KMS-11 (cell line): ENCODE data around the gene PGBD5.

Source experiments
- H2AFZ ChIP-seq: fragments of 200-600 bp; sonication (generic); 2 replicates; pipeline ENCODE4 v1.6.1; 2016; ENCODE audit warnings: antibody characterized with exemption, mixed run types, low read depth
- H3K27ac ChIP-seq: fragments of 200-600 bp; sonication (generic); 2 replicates; pipeline ENCODE4 v1.6.1; 2016; ENCODE audit warnings: mild to moderate bottlenecking, mixed run types
- H3K27me3 ChIP-seq: fragments of 200-600 bp; sonication (generic); 2 replicates; pipeline ENCODE4 v1.6.1; 2017; ENCODE audit warnings: mild to moderate bottlenecking, low read depth, mixed run types, moderate library complexity; ENCODE audit not compliant: insufficient read depth
- H3K36me3 ChIP-seq: fragments of 200-600 bp; sonication (generic); 2 replicates; pipeline ENCODE4 v1.6.1; 2017; ENCODE audit warnings: mild to moderate bottlenecking, mixed run types; ENCODE audit not compliant: insufficient read depth
- H3K4me1 ChIP-seq: fragments of 200-600 bp; sonication (generic); 2 replicates; pipeline ENCODE4 v1.6.1; 2016; ENCODE audit warnings: mild to moderate bottlenecking, low read depth, mixed run types; ENCODE audit not compliant: poor library complexity, severe bottlenecking
- H3K4me2 ChIP-seq: fragments of 200-600 bp; sonication (generic); 2 replicates; pipeline ENCODE4 v1.7.0; 2016; ENCODE audit warnings: mild to moderate bottlenecking, mixed run types
- H3K4me3 ChIP-seq: fragments of 200-600 bp; sonication (generic); IDR thresholded peaks from 2 replicates; pipeline ENCODE4 v1.6.1; 2017; ENCODE audit warnings: low read depth, low read length, mixed read lengths; ENCODE audit not compliant: insufficient read depth
- H3K79me2 ChIP-seq: fragments of 200-600 bp; sonication (generic); 2 replicates; pipeline ENCODE4 v1.6.1; 2016; ENCODE audit warnings: low read depth, mixed run types; ENCODE audit not compliant: insufficient read depth
- H3K9ac ChIP-seq: fragments of 200-600 bp; sonication (generic); 2 replicates; pipeline ENCODE4 v1.6.1; 2016; ENCODE audit warnings: mild to moderate bottlenecking, mixed run types
- H4K20me1 ChIP-seq: fragments of 200-600 bp; sonication (generic); 2 replicates; pipeline ENCODE4 v1.6.1; 2016; ENCODE audit warnings: mild to moderate bottlenecking, mixed run types; ENCODE audit not compliant: insufficient read depth
- CTCF ChIP-seq: fragments of 200-600 bp; sonication (generic); conservative IDR thresholded peaks from 2 replicates; pipeline ENCODE4 v1.6.1; 2017; ENCODE audit warnings: low read depth, mild to moderate bottlenecking, antibody characterized with exemption, low read length, moderate library complexity, mixed read lengths

PGBD5 gene

GRCh38 chr1:230377324-230377723 is 48.8 kb downstream of the PGBD5 start:
- no peak overlapping the region for H2AFZ ChIP-seq
- no peaks in the 10 kb centered on the region for H3K27me3 ChIP-seq
- H3K4me1 ChIP-seq = no peaks in the 10 kb centered on the region
- H3K27ac ChIP-seq = no peak overlapping the region
- no peaks in the 10 kb centered on the region for H4K20me1 ChIP-seq
- no peak for TF ChIP-seq CTCF
- no peak overlapping the region for H3K9ac ChIP-seq
- no peaks in the 10 kb centered on the region for H3K79me2 ChIP-seq
- H3K4me2 ChIP-seq = no peak overlapping the region
- no peaks in the 10 kb centered on the region for H3K36me3 ChIP-seq
- no peak overlapping the region for H3K4me3 ChIP-seq

DNA sequence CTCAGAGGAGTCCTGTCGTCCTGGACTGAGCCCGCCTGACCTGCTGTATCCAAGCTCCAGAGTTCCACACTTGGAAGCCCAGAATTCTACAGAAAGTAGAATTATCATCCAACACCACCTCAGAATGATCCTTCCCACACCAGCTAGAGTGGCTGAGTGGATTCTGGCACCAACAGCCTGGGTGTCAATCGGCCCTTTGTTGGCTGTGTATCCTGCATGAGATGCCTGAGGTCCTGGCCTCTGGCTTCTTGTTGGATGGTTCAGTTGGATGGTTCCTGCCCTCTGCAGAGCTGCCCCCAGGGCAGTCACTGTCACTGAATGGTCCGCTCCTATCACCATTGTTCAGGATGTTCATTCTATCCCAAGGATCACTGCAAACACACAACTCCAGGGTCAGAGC is 49.8 kb downstream of the PGBD5 start:
- TF ChIP-seq CTCF = no peak
- H3K4me1 ChIP-seq = no peaks in the 10 kb centered on the region
- no peak overlapping the region for H3K27ac ChIP-seq
- no peak overlapping the region for H3K9ac ChIP-seq
- no peaks in the 10 kb centered on the region for H3K79me2 ChIP-seq
- H2AFZ ChIP-seq = no peak overlapping the region
- H3K27me3 ChIP-seq = no peaks in the 10 kb centered on the region
- H3K36me3 ChIP-seq = no peaks in the 10 kb centered on the region
- H3K4me3 ChIP-seq = no peak overlapping the region
- H4K20me1 ChIP-seq = no peaks in the 10 kb centered on the region
- no peak overlapping the region for H3K4me2 ChIP-seq

- no peaks in the 10 kb centered on the region for H3K27me3 ChIP-seq
- H3K27ac ChIP-seq = no peak overlapping the region
- no peak overlapping the region for H2AFZ ChIP-seq
- H4K20me1 ChIP-seq = no peaks in the 10 kb centered on the region
- H3K4me2 ChIP-seq = no peak overlapping the region
- TF ChIP-seq CTCF = no peak
- no peaks in the 10 kb centered on the region for H3K4me1 ChIP-seq
- H3K9ac ChIP-seq = no peak overlapping the region
- no peaks in the 10 kb centered on the region for H3K36me3 ChIP-seq
- H3K79me2 ChIP-seq = no peaks in the 10 kb centered on the region
- no peak overlapping the region for H3K4me3 ChIP-seq
These were observed 50.4 kb downstream of the PGBD5 start for GRCh38 chr1:230375780-230376179.

- no peaks in the 10 kb centered on the region for H3K4me1 ChIP-seq
- H3K27me3 ChIP-seq = no peaks in the 10 kb centered on the region
- no peak overlapping the region for H3K4me2 ChIP-seq
- no peaks in the 10 kb centered on the region for H3K79me2 ChIP-seq
- no peaks in the 10 kb centered on the region for H3K36me3 ChIP-seq
- no peak overlapping the region for H2AFZ ChIP-seq
- TF ChIP-seq CTCF = no peak
- no peaks in the 10 kb centered on the region for H4K20me1 ChIP-seq
- H3K9ac ChIP-seq = no peak overlapping the region
- no peak overlapping the region for H3K27ac ChIP-seq
- no peak overlapping the region for H3K4me3 ChIP-seq
These were observed 51.0 kb downstream of the PGBD5 start for GRCh38 chr1:230375147-230375546.
